ENCODE data around the gene EYA2. TPM values are rescaled to one million over a fixed set of nuclear protein-coding genes. Genes with fewer than 3 reads are reported as not detected.

EYA2 gene
- total RNA-seq, 1 experiment from 2014 or later, result not detected

- intact Hi-C loops (cut with micrococcal nuclease), result no loop called here
- CTCF ChIA-PET, result interaction anchor here (0.5 to 1.3 kb wide), 3 partner anchors 19 to 223 kb away, joined by 3 to 5 read pairs (median 4); no protein-coding TSS in a partner anchor
- BruUV-seq (replicated peaks), result no TSS peak
- POLR2A ChIA-PET, result no interaction called here
- Mint-ChIP-seq H3K4me1 (ENCODE audit: insufficient read depth, unreplicated experiment) (no peaks in the 10 kb centered on the region), H3K4me3 (ENCODE audit: unreplicated experiment) (no peak overlapping the region), H3K27me3 (ENCODE audit: insufficient read depth, unreplicated experiment) (no peaks in the 10 kb centered on the region), H3K36me3 (ENCODE audit: insufficient read depth, unreplicated experiment) (no peaks in the 10 kb centered on the region), H3K9me3 (ENCODE audit: unreplicated experiment) (no peaks in the 10 kb centered on the region), H3K27ac (ENCODE audit: low read depth, unreplicated experiment) (no peak overlapping the region)
- no peak for TF ChIP-seq CTCF (IDR thresholded peaks at IDR 0.05; ENCODE audit: unreplicated experiment)
- DNase-seq (ENCODE audit: unreplicated experiment), result no peak
Observed at GRCh38 chr20:47161411-47161810, 266.8 kb downstream of the EYA2 start.

- Mint-ChIP-seq H3K36me3 (ENCODE audit: insufficient read depth, unreplicated experiment) (peaks cover 4% of the 10 kb centered on the region), H3K27me3 (ENCODE audit: insufficient read depth, unreplicated experiment) (peaks cover 3% of the 10 kb centered on the region), H3K4me1 (ENCODE audit: insufficient read depth, unreplicated experiment) (no peaks in the 10 kb centered on the region), H3K27ac (ENCODE audit: low read depth, unreplicated experiment) (no peak overlapping the region), H3K9me3 (ENCODE audit: unreplicated experiment) (no peaks in the 10 kb centered on the region), H3K4me3 (ENCODE audit: unreplicated experiment) (no peak overlapping the region)
- DNase-seq (ENCODE audit: unreplicated experiment), result no peak
- ChIA-PET CTCF (interaction anchor here (0.9 kb wide), 1 partner anchor 409 kb away, joined by 4 read pairs; no protein-coding TSS in a partner anchor), POLR2A (no interaction called here)
- BruUV-seq (replicated peaks), result no TSS peak
- intact Hi-C loops (cut with micrococcal nuclease), result no loop called here
- no peak for TF ChIP-seq CTCF (IDR thresholded peaks at IDR 0.05; ENCODE audit: unreplicated experiment)
Observed at GRCh38 chr20:47164140-47164539, 269.5 kb downstream of the EYA2 start.

- ChIA-PET CTCF (interaction anchor here (0.6 to 0.9 kb wide), 2 partner anchors 15 to 452 kb away, joined by 3 to 4 read pairs; no protein-coding TSS in a partner anchor), POLR2A (interaction anchor here (0.6 kb wide), 1 partner anchor 106 kb away, joined by 4 read pairs; no protein-coding TSS in a partner anchor)
- intact Hi-C loops (cut with micrococcal nuclease), result no loop called here
- peaks cover 11% of the 10 kb centered on the region for H3K27me3 Mint-ChIP-seq (ENCODE audit: insufficient read depth, unreplicated experiment)
- no peak for TF ChIP-seq CTCF (IDR thresholded peaks at IDR 0.05; ENCODE audit: unreplicated experiment)
- H3K27ac Mint-ChIP-seq (ENCODE audit: low read depth, unreplicated experiment), result no peak overlapping the region
- no peaks in the 10 kb centered on the region for H3K4me1 Mint-ChIP-seq (ENCODE audit: insufficient read depth, unreplicated experiment)
- peaks cover 4% of the 10 kb centered on the region for H3K36me3 Mint-ChIP-seq (ENCODE audit: insufficient read depth, unreplicated experiment)
- no peak overlapping the region for H3K4me3 Mint-ChIP-seq (ENCODE audit: unreplicated experiment)
- no peak for DNase-seq (ENCODE audit: unreplicated experiment)
- H3K9me3 Mint-ChIP-seq (ENCODE audit: unreplicated experiment), result no peaks in the 10 kb centered on the region
- no TSS peak for BruUV-seq (replicated peaks)
Observed at GRCh38 chr20:47165376-47165865, 270.8 kb downstream of the EYA2 start.

GRCh38 chr20:47167846-47168245 is 273.2 kb downstream of the EYA2 start:
- Mint-ChIP-seq H3K9me3 (ENCODE audit: unreplicated experiment) (no peaks in the 10 kb centered on the region), H3K4me1 (ENCODE audit: insufficient read depth, unreplicated experiment) (no peaks in the 10 kb centered on the region), H3K4me3 (ENCODE audit: unreplicated experiment) (no peak overlapping the region), H3K27me3 (ENCODE audit: insufficient read depth, unreplicated experiment) (peaks cover 11% of the 10 kb centered on the region), H3K36me3 (ENCODE audit: insufficient read depth, unreplicated experiment) (peaks cover 4% of the 10 kb centered on the region), H3K27ac (ENCODE audit: low read depth, unreplicated experiment) (no peak overlapping the region)
- CTCF ChIA-PET, result interaction anchor here (0.7 kb wide), 1 partner anchor 23 kb away, joined by 3 read pairs; no protein-coding TSS in a partner anchor
- no peak for DNase-seq (ENCODE audit: unreplicated experiment)
- no peak for TF ChIP-seq CTCF (IDR thresholded peaks at IDR 0.05; ENCODE audit: unreplicated experiment)
- intact Hi-C loops (cut with micrococcal nuclease), result no loop called here
- POLR2A ChIA-PET, result no interaction called here
- BruUV-seq (replicated peaks), result no TSS peak

All from MCF 10A (cell line).